Neural progenitor cell (in vitro differentiated cells): Measurements from ENCODE around the gene FARS2. TPM values are rescaled to one million over a fixed set of nuclear protein-coding genes. Genes with fewer than 3 reads are reported as not detected.

Experiments used
- DNase-seq: peaks from one replicate; pipeline ENCODE4 v3.0.0-alpha.2; 2016; ENCODE audit warnings: low spot score
- H2AFZ ChIP-seq: fragments of 200-600 bp; sonication (generic); replicated peaks from 2 replicates; pipeline ENCODE4 v1.6.1; 2016; ENCODE audit warnings: antibody characterized with exemption
- H3F3A ChIP-seq: fragments of 200-600 bp; sonication (generic); 2 replicates; pipeline ENCODE4 v1.6.1; 2016; ENCODE audit warnings: antibody characterized with exemption, low read depth
- H3K27ac ChIP-seq: fragments of 200-600 bp; sonication (generic); 2 replicates; pipeline ENCODE4 v1.5.1; 2016; ENCODE audit warnings: mild to moderate bottlenecking
- H3K27me3 ChIP-seq: fragments of 200-600 bp; sonication (generic); 2 replicates; pipeline ENCODE4 v1.6.1; 2016; ENCODE audit warnings: mild to moderate bottlenecking, moderate library complexity
- H3K36me3 ChIP-seq: fragments of 200-600 bp; sonication (generic); 2 replicates; pipeline ENCODE4 v1.5.1; 2016
- H3K4me1 ChIP-seq: fragments of 200-600 bp; sonication (generic); 2 replicates; pipeline ENCODE4 v1.6.1; 2016; ENCODE audit warnings: mixed run types
- H3K4me2 ChIP-seq: fragments of 200-600 bp; sonication (generic); 2 replicates; pipeline ENCODE4 v1.6.1; 2016
- H3K4me3 ChIP-seq: fragments of 200-600 bp; sonication (generic); 2 replicates; pipeline ENCODE4 v1.5.1; 2016
- H3K79me2 ChIP-seq: fragments of 200-600 bp; sonication (generic); 2 replicates; pipeline ENCODE4 v1.6.1; 2016; ENCODE audit warnings: low read depth
- H3K9ac ChIP-seq: fragments of 200-600 bp; sonication (generic); 2 replicates; pipeline ENCODE4 v1.6.1; 2016
- H3K9me3 ChIP-seq: fragments of 200-600 bp; sonication (generic); 2 replicates; pipeline ENCODE4 v1.5.1; 2016; ENCODE audit warnings: low read depth
- H4K20me1 ChIP-seq: fragments of 200-600 bp; sonication (generic); 2 replicates; pipeline ENCODE4 v1.6.1; 2016; ENCODE audit warnings: low read depth
- H3K27ac Mint-ChIP-seq: 3 replicates; pipeline ENCODE4 v1.8.0; 2021; ENCODE audit warnings: mixed read lengths
- H3K27me3 Mint-ChIP-seq: 2 replicates; pipeline ENCODE4 v1.8.0; 2022; ENCODE audit warnings: low read depth, mild to moderate bottlenecking, inconsistent platforms, moderate library complexity, mixed read lengths; ENCODE audit not compliant: insufficient read depth
- H3K36me3 Mint-ChIP-seq: 3 replicates; pipeline ENCODE4 v1.8.0; 2021; ENCODE audit warnings: mixed read lengths
- H3K4me1 Mint-ChIP-seq: 3 replicates; pipeline ENCODE4 v1.8.0; 2021; ENCODE audit warnings: mixed read lengths
- H3K4me3 Mint-ChIP-seq: 3 replicates; pipeline ENCODE4 v1.8.0; 2021; ENCODE audit warnings: mild to moderate bottlenecking, moderate library complexity, mixed read lengths
- H3K9me3 Mint-ChIP-seq: 3 replicates; pipeline ENCODE4 v1.8.0; 2020; ENCODE audit warnings: mixed read lengths
- CTCF ChIP-seq: fragments of 200-600 bp; sonication (generic); IDR thresholded peaks from 2 replicates; pipeline ENCODE4 v1.5.1; 2017; ENCODE audit warnings: antibody characterized with exemption, mild to moderate bottlenecking
- EZH2 ChIP-seq: fragments of 200-600 bp; sonication (generic); IDR thresholded peaks from 2 replicates; pipeline ENCODE4 v1.6.1; 2017; ENCODE audit warnings: antibody characterized with exemption, mild to moderate bottlenecking, moderate library complexity
- EZH2phosphoT487 ChIP-seq: fragments of 200-600 bp; sonication (generic); IDR thresholded peaks from 2 replicates; pipeline ENCODE4 v1.6.1; 2017; ENCODE audit warnings: antibody characterized with exemption
- total RNA-seq: library from RNA; depleted of rRNA; stranded (reverse); fragments of >200 nt; gene quantifications from 2 replicates; pipeline ENCODE4 v1.2.3, GENCODE V29; 2015; ENCODE audit warnings: low replicate concordance

The FARS2 gene
- total RNA-seq, 1 donor from 2014 or later, result 10.8 TPM

- Histone ChIP-seq H3K4me2 (no peak overlapping the region), H3K36me3 (no peaks in the 10 kb centered on the region), H3K27me3 (no peaks in the 10 kb centered on the region), H3K9me3 (no peaks in the 10 kb centered on the region), H2AFZ (no peak overlapping the region), H3K9ac (no peak overlapping the region), H3K4me3 (no peak overlapping the region), H3K27ac (no peak overlapping the region), H4K20me1 (no peaks in the 10 kb centered on the region), H3K79me2 (no peaks in the 10 kb centered on the region), H3K4me1 (no peaks in the 10 kb centered on the region), H3F3A (no peaks in the 10 kb centered on the region)
- Mint-ChIP-seq H3K9me3 (no peaks in the 10 kb centered on the region), H3K36me3 (peaks cover 5% of the 10 kb centered on the region), H3K27me3 (no peaks in the 10 kb centered on the region), H3K27ac (no peak overlapping the region), H3K4me1 (no peaks in the 10 kb centered on the region), H3K4me3 (no peak overlapping the region)
- DNase-seq, result no peak
- TF ChIP-seq EZH2phosphoT487, result no peak
- TF ChIP-seq EZH2, result no peak
- no peak for TF ChIP-seq CTCF
These were observed 104.3 kb downstream of the FARS2 start for GRCh38 chr6:5365436-5366195.

- H3K4me3 ChIP-seq, result no peak overlapping the region
- no peaks in the 10 kb centered on the region for H3F3A ChIP-seq
- no peak overlapping the region for H3K9ac ChIP-seq
- H3K4me2 ChIP-seq, result no peak overlapping the region
- no peaks in the 10 kb centered on the region for H3K36me3 ChIP-seq
- DNase-seq, result no peak
- no peaks in the 10 kb centered on the region for H3K79me2 ChIP-seq
- no peaks in the 10 kb centered on the region for H3K27me3 ChIP-seq
- Mint-ChIP-seq H3K4me3 (no peak overlapping the region), H3K27me3 (no peaks in the 10 kb centered on the region), H3K4me1 (no peaks in the 10 kb centered on the region), H3K36me3 (peaks cover 5% of the 10 kb centered on the region), H3K27ac (no peak overlapping the region), H3K9me3 (no peaks in the 10 kb centered on the region)
- no peaks in the 10 kb centered on the region for H4K20me1 ChIP-seq
- no peak for TF ChIP-seq EZH2
- no peak for TF ChIP-seq EZH2phosphoT487
- TF ChIP-seq CTCF, result no peak
- no peaks in the 10 kb centered on the region for H3K9me3 ChIP-seq
- no peak overlapping the region for H3K27ac ChIP-seq
- H2AFZ ChIP-seq, result no peak overlapping the region
- no peaks in the 10 kb centered on the region for H3K4me1 ChIP-seq
These were observed 105.6 kb downstream of the FARS2 start for GRCh38 chr6:5366941-5367340.

- Mint-ChIP-seq H3K4me1 (no peaks in the 10 kb centered on the region), H3K36me3 (peaks cover 5% of the 10 kb centered on the region), H3K4me3 (no peak overlapping the region), H3K27ac (no peak overlapping the region), H3K9me3 (no peaks in the 10 kb centered on the region), H3K27me3 (no peaks in the 10 kb centered on the region)
- no peak overlapping the region for H3K9ac ChIP-seq
- H3K27ac ChIP-seq, result no peak overlapping the region
- no peak for DNase-seq
- H3K9me3 ChIP-seq, result no peaks in the 10 kb centered on the region
- no peaks in the 10 kb centered on the region for H3K36me3 ChIP-seq
- no peak overlapping the region for H3K4me3 ChIP-seq
- no peak overlapping the region for H2AFZ ChIP-seq
- H3F3A ChIP-seq, result no peaks in the 10 kb centered on the region
- no peaks in the 10 kb centered on the region for H3K4me1 ChIP-seq
- H3K4me2 ChIP-seq, result no peak overlapping the region
- no peaks in the 10 kb centered on the region for H3K79me2 ChIP-seq
- no peak for TF ChIP-seq EZH2phosphoT487
- TF ChIP-seq EZH2, result no peak
- no peak for TF ChIP-seq CTCF
- no peaks in the 10 kb centered on the region for H4K20me1 ChIP-seq
- H3K27me3 ChIP-seq, result no peaks in the 10 kb centered on the region
These were observed 106.2 kb downstream of the FARS2 start for GRCh38 chr6:5367510-5367909.
